KOPT-K1 (cell line): Measurements from ENCODE around the gene SYNPO2.
"Not testable (repeated sequence)": the region's sequence is repeated elsewhere in the genome, so short reads cannot be mapped to it uniquely, and the experiment has no call there.

Experiments
- H3K27ac ChIP-seq: fragments of 200-600 bp; sonication (generic); 2 replicates; pipeline ENCODE4 v1.5.1; 2016; ENCODE audit warnings: antibody characterized with exemption, mild to moderate bottlenecking, low read depth, low read length; ENCODE audit not compliant: poor library complexity, severe bottlenecking
- H3K36me3 ChIP-seq: fragments of 200-600 bp; sonication (generic); 2 replicates; pipeline ENCODE4 v1.5.1; 2017; ENCODE audit warnings: antibody characterized with exemption, mild to moderate bottlenecking, low read length, moderate library complexity; ENCODE audit not compliant: insufficient read depth
- H3K9me3 ChIP-seq: fragments of 200-600 bp; sonication (generic); 2 replicates; pipeline ENCODE4 v1.5.1; 2017; ENCODE audit warnings: antibody characterized with exemption, low read length, mild to moderate bottlenecking; ENCODE audit not compliant: insufficient read depth, poor library complexity, severe bottlenecking

SYNPO2 gene

GRCh38 chr4:118987959-118988634, 99.4 kb downstream of the SYNPO2 start:
- Histone ChIP-seq H3K9me3 (no peaks in the 10 kb centered on the region), H3K27ac (no peak overlapping the region), H3K36me3 (no peaks in the 10 kb centered on the region)

DNA sequence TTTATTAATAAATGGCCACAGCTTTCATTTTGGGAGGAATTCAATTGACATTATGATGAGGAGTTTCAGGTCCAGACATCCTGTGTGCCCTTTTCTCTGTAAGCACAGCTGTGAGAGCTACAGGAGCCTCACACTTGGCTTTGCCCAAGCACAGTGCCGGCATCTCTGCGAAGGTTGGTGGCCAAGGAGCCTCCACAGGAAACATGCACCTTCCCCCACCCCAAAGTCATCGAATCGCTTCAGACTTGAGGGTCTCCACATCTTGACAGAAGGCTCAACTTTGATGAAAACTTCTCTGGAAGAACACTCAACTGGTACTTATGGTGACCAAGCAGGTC, 100.0 kb downstream of the SYNPO2 start:
- Histone ChIP-seq H3K36me3 (no peaks in the 10 kb centered on the region), H3K9me3 (no peaks in the 10 kb centered on the region), H3K27ac (no peak overlapping the region)

- H3K9me3 ChIP-seq: no peaks in the 10 kb centered on the region
- H3K36me3 ChIP-seq: no peaks in the 10 kb centered on the region
- H3K27ac ChIP-seq: no peak overlapping the region
Measured at GRCh38 chr4:118989098-118990080, 100.7 kb downstream of the SYNPO2 start.

DNA sequence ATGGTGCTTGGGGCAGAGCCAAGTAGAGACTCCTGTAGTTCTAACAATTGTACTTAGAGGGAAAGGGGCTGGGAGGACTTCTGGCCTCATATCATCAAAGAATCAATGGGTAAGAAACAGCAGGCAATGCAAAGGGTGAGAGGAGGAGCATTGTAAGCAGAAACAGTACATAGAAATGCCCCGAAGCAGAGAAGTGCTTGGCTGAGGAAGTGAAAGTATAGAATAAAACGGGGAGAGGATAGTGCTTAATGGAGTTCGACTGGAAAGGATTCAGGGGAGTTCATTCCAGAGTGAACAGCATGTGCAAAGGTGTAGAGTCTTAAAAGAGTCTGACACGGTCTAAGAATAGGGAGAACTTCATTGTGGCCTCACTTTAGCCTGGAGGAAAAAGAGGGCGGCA, 103.0 kb downstream of the SYNPO2 start:
- Histone ChIP-seq H3K9me3 (no peaks in the 10 kb centered on the region), H3K27ac (no peak overlapping the region), H3K36me3 (no peaks in the 10 kb centered on the region)

- Histone ChIP-seq H3K36me3 (no peaks in the 10 kb centered on the region), H3K27ac (no peak overlapping the region), H3K9me3 (no peaks in the 10 kb centered on the region)
Measured at GRCh38 chr4:118992149-118992548, 103.5 kb downstream of the SYNPO2 start.

GRCh38 chr4:118993333-118993732, 104.7 kb downstream of the SYNPO2 start:
- no peak overlapping the region for H3K27ac ChIP-seq
- H3K36me3 ChIP-seq: no peaks in the 10 kb centered on the region
- H3K9me3 ChIP-seq: no peaks in the 10 kb centered on the region

DNA sequence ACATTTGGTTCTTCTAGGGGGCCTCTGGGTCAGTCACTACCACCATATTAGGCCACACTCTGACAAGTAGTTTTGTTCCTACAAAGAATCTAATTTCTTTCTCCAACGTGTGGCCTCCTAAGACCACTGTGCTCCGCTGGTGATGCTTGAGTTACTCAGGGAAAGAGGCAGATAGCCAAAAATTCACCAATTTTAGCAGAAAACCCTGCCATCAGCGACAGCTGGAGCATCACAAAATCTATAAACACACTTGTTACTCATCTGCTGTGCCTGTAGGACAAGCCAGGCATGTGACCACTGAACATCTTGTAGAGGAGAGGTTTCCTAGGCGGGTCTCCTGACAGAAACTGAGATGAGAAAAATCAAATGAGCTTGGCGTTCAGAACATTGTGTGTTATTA, 105.4 kb downstream of the SYNPO2 start:
- Histone ChIP-seq H3K36me3 (no peaks in the 10 kb centered on the region), H3K9me3 (no peaks in the 10 kb centered on the region), H3K27ac (no peak overlapping the region)

DNA sequence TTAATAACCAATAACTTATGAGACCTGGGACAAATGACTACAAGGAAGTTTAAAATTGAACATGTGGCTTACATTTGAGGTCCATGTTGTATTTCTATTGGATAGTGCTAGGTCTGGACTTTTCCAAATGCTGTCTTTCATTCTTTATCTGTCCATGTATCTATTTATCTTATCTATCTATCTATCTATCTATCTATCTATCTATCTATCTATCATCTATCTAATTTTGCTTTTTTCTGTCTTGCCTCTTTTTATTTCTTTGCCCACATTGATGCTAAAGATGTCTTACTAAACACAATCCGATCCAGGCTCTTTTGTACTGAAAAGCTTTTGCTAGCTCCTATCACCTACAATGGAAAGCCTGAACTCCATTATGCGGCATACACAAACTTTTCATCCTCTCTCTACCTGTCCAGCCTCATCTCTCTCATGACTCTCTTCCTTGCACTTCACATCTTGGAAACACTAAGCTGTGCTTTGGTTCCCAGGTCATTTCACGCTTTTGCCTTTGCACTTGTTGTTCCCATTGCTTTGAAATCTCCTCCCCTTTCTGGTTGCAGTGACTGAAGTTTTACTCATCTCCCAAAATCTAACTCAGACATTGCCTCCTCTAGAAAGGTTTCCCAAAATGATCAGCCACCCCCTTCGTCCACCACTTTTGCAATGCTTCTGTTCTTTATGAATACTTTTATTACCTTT, 107.2 kb downstream of the SYNPO2 start:
- H3K27ac ChIP-seq: no peak overlapping the region
- no peaks in the 10 kb centered on the region for H3K9me3 ChIP-seq
- H3K36me3 ChIP-seq: no peaks in the 10 kb centered on the region

DNA sequence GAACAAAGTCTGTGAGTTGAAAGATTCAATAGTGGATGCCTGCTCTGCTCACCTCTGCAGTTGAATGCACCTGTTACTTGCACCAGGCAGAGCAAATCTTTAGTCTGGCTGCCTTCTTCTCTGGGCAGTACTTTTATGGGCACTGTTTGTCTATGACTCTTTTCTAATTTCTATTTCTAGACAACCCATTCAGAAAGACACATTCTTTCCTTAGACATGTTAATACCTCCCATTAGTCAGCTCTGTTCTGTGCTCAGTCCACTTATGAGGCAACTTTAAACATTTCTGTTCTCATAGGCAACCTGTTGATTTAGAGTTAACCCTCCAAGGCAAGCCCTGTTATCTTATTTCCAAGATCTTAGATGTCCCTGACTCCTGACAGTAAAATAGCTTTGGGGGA, 108.9 kb downstream of the SYNPO2 start:
- H3K9me3 ChIP-seq: no peaks in the 10 kb centered on the region
- H3K36me3 ChIP-seq: no peaks in the 10 kb centered on the region
- no peak overlapping the region for H3K27ac ChIP-seq

GRCh38 chr4:118999919-119000318, 111.3 kb downstream of the SYNPO2 start:
- no peaks in the 10 kb centered on the region for H3K36me3 ChIP-seq
- H3K9me3 ChIP-seq: no peaks in the 10 kb centered on the region
- no peak overlapping the region for H3K27ac ChIP-seq

GRCh38 chr4:119000400-119000799, 111.7 kb downstream of the SYNPO2 start:
- no peaks in the 10 kb centered on the region for H3K36me3 ChIP-seq
- no peak overlapping the region for H3K27ac ChIP-seq
- no peaks in the 10 kb centered on the region for H3K9me3 ChIP-seq

DNA sequence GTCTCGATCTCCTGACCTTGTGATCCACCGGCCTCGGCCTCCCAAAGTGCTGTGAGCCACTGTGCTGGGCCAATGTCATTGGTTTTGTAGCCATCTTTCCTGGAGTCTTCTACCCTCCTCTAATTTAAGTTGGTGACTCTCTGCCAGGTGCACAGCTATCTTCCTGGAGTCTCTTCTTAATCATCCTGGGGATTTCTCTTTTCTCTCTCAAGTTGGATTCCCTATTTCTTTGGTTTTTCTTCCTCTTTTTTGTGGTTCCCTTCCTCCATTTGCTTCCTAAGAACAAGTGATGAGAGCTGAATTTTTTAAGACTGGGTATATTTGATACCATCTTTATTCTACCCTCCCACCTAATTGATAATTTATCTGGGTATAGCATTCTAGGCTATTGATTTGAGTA, 113.8 kb downstream of the SYNPO2 start:
- Histone ChIP-seq H3K27ac (no peak overlapping the region), H3K36me3 (no peaks in the 10 kb centered on the region), H3K9me3 (no peaks in the 10 kb centered on the region)

DNA sequence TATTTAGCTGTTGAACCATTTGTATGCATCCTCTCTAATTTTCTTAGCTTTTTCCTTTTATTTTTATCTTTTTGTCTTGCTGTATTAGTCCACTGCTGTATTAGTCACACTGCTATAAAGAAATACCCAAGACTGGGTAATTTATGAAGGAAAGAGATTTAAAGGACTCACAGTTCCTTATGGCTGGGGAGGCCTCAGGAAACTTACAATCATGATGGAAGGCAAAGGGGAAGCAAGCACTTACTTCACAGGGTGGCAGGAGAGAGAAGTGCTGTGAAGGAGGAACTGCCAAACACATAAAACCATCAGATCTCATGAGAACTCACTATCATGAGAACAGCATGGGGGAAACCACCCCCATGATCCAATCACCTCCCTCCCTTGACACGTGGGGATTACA, 114.3 kb downstream of the SYNPO2 start:
- not testable (repeated sequence) for H3K27ac ChIP-seq, H3K9me3 ChIP-seq, H3K36me3 ChIP-seq

GRCh38 chr4:119005928-119006460, 117.3 kb downstream of the SYNPO2 start:
- Histone ChIP-seq H3K9me3 (no peaks in the 10 kb centered on the region), H3K27ac (no peak overlapping the region), H3K36me3 (no peaks in the 10 kb centered on the region)

- Histone ChIP-seq H3K27ac (no peak overlapping the region), H3K9me3 (no peaks in the 10 kb centered on the region), H3K36me3 (no peaks in the 10 kb centered on the region)
Measured at GRCh38 chr4:119008761-119009160, 120.1 kb downstream of the SYNPO2 start.
